HEK293 (cell line): ENCODE data around the gene CENPP.

ENCODE experiments used
- CTCF ChIA-PET: fragments of 350-600 bp; formaldehyde crosslinking; extraction: SDS; loops from one replicate; lab custom pipeline; 2021; ENCODE audit warnings: antibody characterized with exemption; lab: Yijun Ruan, JAX
- POLR2A ChIA-PET: fragments of 300-600 bp; formaldehyde crosslinking; extraction: SDS; loops from one replicate; lab custom pipeline; 2020; ENCODE audit warnings: antibody characterized with exemption, inconsistent platforms; lab: Yijun Ruan, JAX
- H3K27ac ChIP-seq: fragments of 200-500 bp; sonication (Bioruptor generic); 2 replicates; pipeline ENCODE4 v1.5.1; 2014; ENCODE audit warnings: low read depth, low read length, control low read depth, inconsistent platforms; ENCODE audit errors: extremely low read depth
- H3K36me3 ChIP-seq, 2 experiments: fragments of 200-500 bp in 1 of 2; sonication (Bioruptor generic) in 1 of 2; 1 replicate in 1 of 2; 2 replicates in 1 of 2; pipeline ENCODE4 v1.5.1; 2014 to 2017; ENCODE audit warnings: inconsistent platforms in 2 of 2, low read length in 2 of 2; ENCODE audit not compliant: control insufficient read depth in 2 of 2, insufficient read depth in 1 of 2
- H3K4me1 ChIP-seq: fragments of 200-500 bp; sonication (Bioruptor generic); 2 replicates; pipeline ENCODE4 v1.5.1; 2014; ENCODE audit warnings: mild to moderate bottlenecking, low read length, inconsistent platforms; ENCODE audit not compliant: control insufficient read depth, insufficient read depth
- H3K4me3 ChIP-seq: 2 replicates; pipeline ENCODE4 v1.5.1; 2011; ENCODE audit warnings: low read depth, mild to moderate bottlenecking, control low read depth, low read length, moderate library complexity
- H3K9me3 ChIP-seq: fragments of 200-500 bp; sonication (Bioruptor generic); 2 replicates; pipeline ENCODE4 v1.5.1; 2014; ENCODE audit warnings: low read depth, low read length, inconsistent platforms; ENCODE audit not compliant: control insufficient read depth, insufficient read depth
- EGR2 ChIP-seq: fragments of 450-650 bp; formaldehyde crosslinking; IDR thresholded peaks from 2 replicates; pipeline ENCODE4 v1.5.1; 2016; ENCODE audit warnings: low read depth, missing biosample characterization, missing genetic modification characterization
- GLI4 ChIP-seq: fragments of 450-650 bp; formaldehyde crosslinking; IDR thresholded peaks from 2 replicates; pipeline ENCODE4 v1.5.1; 2016; ENCODE audit warnings: missing biosample characterization, missing genetic modification characterization
- KLF1 ChIP-seq: fragments of 450-650 bp; formaldehyde crosslinking; IDR thresholded peaks from 2 replicates; pipeline ENCODE4 v1.5.1; 2016; ENCODE audit warnings: missing biosample characterization, missing genetic modification characterization
- KLF10 ChIP-seq: fragments of 450-650 bp; IDR thresholded peaks from 2 replicates; pipeline ENCODE4 v1.5.1; 2018; ENCODE audit warnings: missing biosample characterization, mild to moderate bottlenecking, missing genetic modification characterization
- MEIS1 ChIP-seq: sonication (generic); formaldehyde crosslinking; IDR thresholded peaks from 2 replicates; pipeline ENCODE4 v1.8.1; 2022; ENCODE audit warnings: missing genetic modification reagents, mild to moderate bottlenecking, borderline replicate concordance
- REPIN1 ChIP-seq: fragments of 450-650 bp; formaldehyde crosslinking; IDR thresholded peaks from 2 replicates; pipeline ENCODE4 v1.5.1; 2017; ENCODE audit warnings: missing biosample characterization, missing genetic modification characterization, low read depth
- WT1 ChIP-seq: fragments of 450-650 bp; formaldehyde crosslinking; IDR thresholded peaks from 2 replicates; pipeline ENCODE4 v1.5.1; 2016; ENCODE audit warnings: missing biosample characterization, missing genetic modification characterization
- ZNF133 ChIP-seq: fragments of 450-650 bp; formaldehyde crosslinking; IDR thresholded peaks from 2 replicates; pipeline ENCODE4 v1.5.1; 2016; ENCODE audit warnings: missing biosample characterization, missing genetic modification characterization
- ZNF16 ChIP-seq: fragments of 450-650 bp; formaldehyde crosslinking; IDR thresholded peaks from 2 replicates; pipeline ENCODE4 v1.5.1; 2016; ENCODE audit warnings: low read depth, missing biosample characterization, missing genetic modification characterization
- ZNF202 ChIP-seq: fragments of 450-650 bp; formaldehyde crosslinking; IDR thresholded peaks from 2 replicates; pipeline ENCODE4 v1.5.1; 2016; ENCODE audit warnings: missing biosample characterization, missing genetic modification characterization, borderline replicate concordance
- ZNF23 ChIP-seq: fragments of 450-650 bp; formaldehyde crosslinking; IDR thresholded peaks from 2 replicates; pipeline ENCODE4 v1.5.1; 2016; ENCODE audit warnings: missing biosample characterization, missing genetic modification characterization, borderline replicate concordance
- ZNF239 ChIP-seq: fragments of 450-650 bp; formaldehyde crosslinking; IDR thresholded peaks from 2 replicates; pipeline ENCODE4 v1.5.1; 2016; ENCODE audit warnings: missing biosample characterization, missing genetic modification characterization
- ZNF416 ChIP-seq: fragments of 450-650 bp; formaldehyde crosslinking; IDR thresholded peaks from 2 replicates; pipeline ENCODE4 v1.5.1; 2016; ENCODE audit warnings: missing biosample characterization, missing genetic modification characterization
- ZNF664 ChIP-seq: fragments of 450-650 bp; formaldehyde crosslinking; IDR thresholded peaks from 2 replicates; pipeline ENCODE4 v1.5.1; 2016; ENCODE audit warnings: missing biosample characterization, missing genetic modification characterization
- ZNF792 ChIP-seq: fragments of 450-650 bp; formaldehyde crosslinking; IDR thresholded peaks from 2 replicates; pipeline ENCODE4 v1.5.1; 2016; ENCODE audit warnings: missing biosample characterization, missing genetic modification characterization
- ZNF843 ChIP-seq: fragments of 450-650 bp; formaldehyde crosslinking; IDR thresholded peaks from 2 replicates; pipeline ENCODE4 v1.5.1; 2016; ENCODE audit warnings: missing biosample characterization, missing genetic modification characterization
- ZSCAN30 ChIP-seq: fragments of 450-650 bp; IDR thresholded peaks from 2 replicates; pipeline ENCODE4 v1.5.1; 2018; ENCODE audit warnings: missing biosample characterization, mild to moderate bottlenecking, missing genetic modification characterization, moderate library complexity
- TF ChIP-seq, protein P1 (sequence below): fragments of 450-650 bp; formaldehyde crosslinking; IDR thresholded peaks from 2 replicates; pipeline ENCODE4 v1.5.1; 2016; ENCODE audit warnings: missing biosample characterization, missing genetic modification characterization
- TF ChIP-seq, protein P2 (sequence below): fragments of 450-650 bp; formaldehyde crosslinking; IDR thresholded peaks from 2 replicates; pipeline ENCODE4 v1.5.0; 2017; ENCODE audit warnings: missing biosample characterization, missing genetic modification characterization, borderline replicate concordance
- TF ChIP-seq, protein P3 (sequence below): sonication (generic); formaldehyde crosslinking; IDR thresholded peaks from 2 replicates; pipeline ENCODE4 v1.8.1; 2022; ENCODE audit warnings: mild to moderate bottlenecking, moderate library complexity, missing genetic modification reagents

The CENPP gene

DNA sequence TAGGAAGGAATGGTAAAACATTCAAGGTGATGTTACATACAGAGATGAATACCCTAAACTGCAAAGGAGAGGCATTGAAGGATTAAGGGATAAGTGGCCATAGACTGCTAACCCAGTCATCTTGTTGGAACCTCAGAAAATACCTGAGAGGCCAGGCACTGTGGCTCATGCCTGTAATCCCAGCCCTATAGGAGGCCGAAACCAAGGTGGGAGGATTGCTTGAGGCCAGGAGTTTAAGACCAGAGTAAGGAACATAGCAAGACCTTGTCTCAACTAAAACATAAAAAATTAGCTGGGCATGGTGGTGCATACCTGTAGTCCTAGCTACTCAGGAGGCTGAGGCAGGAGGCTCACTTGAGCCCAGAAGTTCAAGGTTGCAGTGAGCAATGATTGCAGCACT, 199.1 kb downstream of the CENPP start:
- POLR2A ChIA-PET: no interaction called here
- CTCF ChIA-PET: no interaction called here
- TF ChIP-seq ZNF133 (tag by site-specific recombination): no peak
- no peak for TF ChIP-seq GLI4 (tag by site-specific recombination)
- no peak for TF ChIP-seq ZNF792
- TF ChIP-seq, protein P1, sequence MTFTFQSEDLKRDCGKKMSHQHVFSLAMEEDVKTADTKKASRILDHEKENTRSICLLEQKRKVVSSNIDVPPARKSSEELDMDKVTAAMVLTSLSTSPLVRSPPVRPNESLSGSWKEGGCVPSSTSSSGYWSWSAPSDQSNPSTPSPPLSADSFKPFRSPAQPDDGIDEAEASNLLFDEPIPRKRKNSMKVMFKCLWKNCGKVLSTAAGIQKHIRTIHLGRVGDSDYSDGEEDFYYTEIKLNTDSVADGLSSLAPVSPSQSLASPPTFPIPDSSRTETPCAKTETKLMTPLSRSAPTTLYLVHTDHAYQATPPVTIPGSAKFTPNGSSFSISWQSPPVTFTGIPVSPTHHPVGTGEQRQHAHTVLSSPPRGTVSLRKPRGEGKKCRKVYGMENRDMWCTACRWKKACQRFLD (tag by site-specific recombination): no peak
- no peak for TF ChIP-seq ZNF202
- TF ChIP-seq ZNF23 (tag by site-specific recombination): no peak
- no peak for TF ChIP-seq KLF1 (tag by site-specific recombination)
- TF ChIP-seq, protein P2, sequence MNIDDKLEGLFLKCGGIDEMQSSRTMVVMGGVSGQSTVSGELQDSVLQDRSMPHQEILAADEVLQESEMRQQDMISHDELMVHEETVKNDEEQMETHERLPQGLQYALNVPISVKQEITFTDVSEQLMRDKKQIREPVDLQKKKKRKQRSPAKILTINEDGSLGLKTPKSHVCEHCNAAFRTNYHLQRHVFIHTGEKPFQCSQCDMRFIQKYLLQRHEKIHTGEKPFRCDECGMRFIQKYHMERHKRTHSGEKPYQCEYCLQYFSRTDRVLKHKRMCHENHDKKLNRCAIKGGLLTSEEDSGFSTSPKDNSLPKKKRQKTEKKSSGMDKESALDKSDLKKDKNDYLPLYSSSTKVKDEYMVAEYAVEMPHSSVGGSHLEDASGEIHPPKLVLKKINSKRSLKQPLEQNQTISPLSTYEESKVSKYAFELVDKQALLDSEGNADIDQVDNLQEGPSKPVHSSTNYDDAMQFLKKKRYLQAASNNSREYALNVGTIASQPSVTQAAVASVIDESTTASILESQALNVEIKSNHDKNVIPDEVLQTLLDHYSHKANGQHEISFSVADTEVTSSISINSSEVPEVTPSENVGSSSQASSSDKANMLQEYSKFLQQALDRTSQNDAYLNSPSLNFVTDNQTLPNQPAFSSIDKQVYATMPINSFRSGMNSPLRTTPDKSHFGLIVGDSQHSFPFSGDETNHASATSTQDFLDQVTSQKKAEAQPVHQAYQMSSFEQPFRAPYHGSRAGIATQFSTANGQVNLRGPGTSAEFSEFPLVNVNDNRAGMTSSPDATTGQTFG (tag by site-specific recombination): no peak
- TF ChIP-seq WT1 (tag by site-specific recombination): no peak
- Histone ChIP-seq H3K4me3 (no peak overlapping the region), H3K4me1 (no peaks in the 10 kb centered on the region), H3K36me3 (no peaks in the 10 kb centered on the region), H3K9me3 (no peaks in the 10 kb centered on the region), H3K27ac (no peak overlapping the region)

DNA sequence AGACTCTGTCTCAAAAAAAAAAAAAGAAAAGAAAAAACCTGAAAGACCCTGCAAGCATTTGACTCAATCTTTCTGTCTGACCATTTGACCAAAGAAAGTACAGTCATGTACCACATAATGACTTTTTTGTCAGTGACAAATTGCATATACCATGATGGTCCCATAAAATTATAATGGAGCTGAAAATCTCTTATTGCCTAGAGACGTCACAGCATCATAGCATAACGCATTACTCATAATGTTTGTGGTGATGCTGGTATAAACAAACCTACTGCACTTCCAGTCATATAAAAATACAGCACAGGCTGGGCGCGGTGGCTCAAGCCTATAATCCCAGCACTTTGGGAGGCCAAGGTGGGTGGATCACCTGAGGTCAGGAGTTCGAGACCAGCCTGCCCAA, 199.6 kb downstream of the CENPP start:
- POLR2A ChIA-PET: no interaction called here
- Histone ChIP-seq H3K36me3 (no peaks in the 10 kb centered on the region), H3K4me1 (no peaks in the 10 kb centered on the region), H3K9me3 (no peaks in the 10 kb centered on the region), H3K27ac (no peak overlapping the region), H3K4me3 (no peak overlapping the region)
- CTCF ChIA-PET: interaction anchor here (0.6 kb wide), 1 partner anchor 15 kb away, joined by 3 read pairs; no protein-coding TSS in a partner anchor
- TF ChIP-seq ZNF202: no peak
- TF ChIP-seq EGR2 (tag by site-specific recombination): no peak
- no peak for TF ChIP-seq ZNF416
- no peak for TF ChIP-seq ZNF16 (tag by site-specific recombination)
- TF ChIP-seq ZNF843 (tag by site-specific recombination): no peak
- TF ChIP-seq REPIN1 (tag by site-specific recombination): no peak
- no peak for TF ChIP-seq KLF10 (tag by site-specific recombination)
- TF ChIP-seq ZNF239 (tag by site-specific recombination): no peak
- no peak for TF ChIP-seq MEIS1
- no peak for TF ChIP-seq ZNF664 (tag by site-specific recombination)
- TF ChIP-seq, protein P3, sequence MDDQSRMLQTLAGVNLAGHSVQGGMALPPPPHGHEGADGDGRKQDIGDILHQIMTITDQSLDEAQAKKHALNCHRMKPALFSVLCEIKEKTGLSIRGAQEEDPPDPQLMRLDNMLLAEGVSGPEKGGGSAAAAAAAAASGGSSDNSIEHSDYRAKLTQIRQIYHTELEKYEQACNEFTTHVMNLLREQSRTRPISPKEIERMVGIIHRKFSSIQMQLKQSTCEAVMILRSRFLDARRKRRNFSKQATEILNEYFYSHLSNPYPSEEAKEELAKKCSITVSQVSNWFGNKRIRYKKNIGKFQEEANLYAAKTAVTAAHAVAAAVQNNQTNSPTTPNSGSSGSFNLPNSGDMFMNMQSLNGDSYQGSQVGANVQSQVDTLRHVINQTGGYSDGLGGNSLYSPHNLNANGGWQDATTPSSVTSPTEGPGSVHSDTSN (CRISPR knock-in tag): no peak
- TF ChIP-seq WT1 (tag by site-specific recombination): no peak
- no peak for TF ChIP-seq ZSCAN30 (tag by site-specific recombination)
